ENCODE data around the gene ZNF805. TPM values are rescaled to one million over a fixed set of nuclear protein-coding genes. Genes with fewer than 3 reads are reported as not detected.
"Not testable (repeated sequence)": the region's sequence is repeated elsewhere in the genome, so short reads cannot be mapped to it uniquely, and the experiment has no call there.

ZNF805 gene
- total RNA-seq, 1 donor: 16.7 TPM

- DNase-seq (ENCODE audit: low read depth in 2 of 3, low spot score in 2 of 3): no peak
Observed at GRCh38 chr19:57267291-57267690, 26.9 kb downstream of the ZNF805 start.

GRCh38 chr19:57269515-57270250 is 29.3 kb downstream of the ZNF805 start:
- no peak for DNase-seq (ENCODE audit: low read depth in 2 of 3, low spot score in 2 of 3)

GRCh38 chr19:57271280-57271679 is 30.8 kb downstream of the ZNF805 start:
- no peak for DNase-seq (ENCODE audit: low read depth in 2 of 3, low spot score in 2 of 3)

- DNase-seq (ENCODE audit: low read depth in 2 of 3, low spot score in 2 of 3): no peak
Observed at GRCh38 chr19:57273014-57273413, 32.6 kb downstream of the ZNF805 start.

- DNase-seq (ENCODE audit: low read depth in 2 of 3, low spot score in 2 of 3): no peak
Observed at GRCh38 chr19:57276430-57276829, 36.0 kb downstream of the ZNF805 start.

- DNase-seq (ENCODE audit: low read depth in 2 of 3, low spot score in 2 of 3): not testable (repeated sequence)
Observed at GRCh38 chr19:57278481-57278880, 38.0 kb downstream of the ZNF805 start.

- peak; percentile 1 to 97 (median 92) for DNase-seq (ENCODE audit: low read depth in 2 of 3, low spot score in 2 of 3)
Observed at GRCh38 chr19:57279418-57280164, 39.2 kb downstream of the ZNF805 start.

- DNase-seq (ENCODE audit: low read depth in 2 of 3, low spot score in 2 of 3): peak; percentile 96 to 99 (median 98)
Observed at GRCh38 chr19:57280165-57280961, 39.9 kb downstream of the ZNF805 start, which contains the start of gene ZNF460. Gene ZNF460 (plus strand): TSS chr19:57280485. CDS start chr19:57280807, 322 bp downstream.

- peak; percentile 4 to 69 (median 36) for DNase-seq (ENCODE audit: low read depth in 2 of 3, low spot score in 2 of 3)
Observed at GRCh38 chr19:57280962-57281400, 40.5 kb downstream of the ZNF805 start.

- no peak for DNase-seq (ENCODE audit: low read depth in 2 of 3, low spot score in 2 of 3)
Observed at GRCh38 chr19:57282011-57282643, 41.7 kb downstream of the ZNF805 start.

- no peak for DNase-seq (ENCODE audit: low read depth in 2 of 3, low spot score in 2 of 3)
Observed at GRCh38 chr19:57288373-57288772, 47.9 kb downstream of the ZNF805 start.

GRCh38 chr19:57290970-57291369 is 50.5 kb downstream of the ZNF805 start:
- no peak for DNase-seq (ENCODE audit: low read depth in 2 of 3, low spot score in 2 of 3)

- no peak for DNase-seq (ENCODE audit: low read depth in 2 of 3, low spot score in 2 of 3)
Observed at GRCh38 chr19:57292547-57292946, 52.1 kb downstream of the ZNF805 start.

GRCh38 chr19:57293719-57294118 is 53.3 kb downstream of the ZNF805 start:
- DNase-seq (ENCODE audit: low read depth in 2 of 3, low spot score in 2 of 3): no peak

- no peak for DNase-seq (ENCODE audit: low read depth in 2 of 3, low spot score in 2 of 3)
Observed at GRCh38 chr19:57302020-57302465, 61.6 kb downstream of the ZNF805 start.

- no peak for DNase-seq (ENCODE audit: low read depth in 2 of 3, low spot score in 2 of 3)
Observed at GRCh38 chr19:57302727-57303401, 62.4 kb downstream of the ZNF805 start.
